Omental fat pad (tissue), 4 donors: ENCODE measurements around the gene HIF1A. TPM values are rescaled to one million over a fixed set of nuclear protein-coding genes. Genes with fewer than 3 reads are reported as not detected.

ENCODE experiments used
- ATAC-seq: fragments of 150-250 bp; one replicate; pipeline ENCODE4 v1.9.1; 2016; ENCODE audit warnings: mild to moderate bottlenecking, moderate library complexity; ENCODE audit not compliant: low FRiP score
- DNase-seq: peaks from one replicate; pipeline ENCODE4 v3.0.0-alpha.2; 2019; ENCODE audit warnings: low spot score
- CTCF ChIP-seq, 3 donors: fragments of 450-650 bp; IDR thresholded peaks; one replicate each; pipeline ENCODE4 v1.5.1; 2016 to 2017; ENCODE audit warnings: antibody characterized with exemption in 3 of 3, mild to moderate bottlenecking in 3 of 3, moderate library complexity in 2 of 3
- total RNA-seq, 4 donors: library from RNA; depleted of rRNA; stranded (reverse); fragments of >200 nt; gene quantifications; one replicate each; pipeline ENCODE4 v1.1.0, GENCODE V29; 2016

The HIF1A gene
- total RNA-seq, 4 donors from 2014 or later = 95.2 to 550 (median 159) TPM

- no peak for TF ChIP-seq CTCF (IDR thresholded peaks at IDR 0.05)
- DNase-seq = no peak
- peak; percentile 67 for ATAC-seq
Observed at GRCh38 chr14:61661471-61662400, 33.6 kb upstream of the HIF1A start.

GRCh38 chr14:61662437-61663311, 32.6 kb upstream of the HIF1A start:
- TF ChIP-seq CTCF (IDR thresholded peaks at IDR 0.05) = no peak
- DNase-seq (no peak), ATAC-seq (peak; percentile 45)

GRCh38 chr14:61663312-61663979, 31.9 kb upstream of the HIF1A start:
- DNase-seq (no peak), ATAC-seq (no peak)

GRCh38 chr14:61668282-61668681, 27.0 kb upstream of the HIF1A start:
- DNase-seq = no peak
- no peak for ATAC-seq
- TF ChIP-seq CTCF (IDR thresholded peaks at IDR 0.05) = no peak

More at GRCh38 chr14:61663312-61663979, 31.9 kb upstream of the HIF1A start:
- no peak for TF ChIP-seq CTCF (IDR thresholded peaks at IDR 0.05)

DNA sequence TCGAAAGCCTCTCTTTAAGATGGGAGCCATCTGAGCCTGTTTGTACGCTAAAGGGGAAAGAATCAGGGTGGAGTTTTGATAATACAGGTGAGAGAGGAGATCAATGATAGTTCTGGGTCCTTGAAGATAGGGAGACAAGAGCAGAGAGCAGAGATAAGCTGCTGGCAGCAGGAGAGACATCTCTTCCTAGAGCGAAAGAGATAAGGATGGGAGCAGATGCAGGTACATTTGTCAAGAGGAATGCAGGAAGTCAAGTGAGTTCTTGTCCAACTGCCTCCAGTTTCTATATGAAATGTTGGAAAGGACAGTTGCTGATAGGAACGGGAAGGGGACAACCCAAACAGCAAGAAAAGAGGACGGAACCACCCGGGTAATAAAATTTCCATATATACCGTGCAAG, 24.7 kb upstream of the HIF1A start:
- no peak for ATAC-seq
- TF ChIP-seq CTCF (IDR thresholded peaks at IDR 0.05) = no peak
- DNase-seq = no peak

DNA sequence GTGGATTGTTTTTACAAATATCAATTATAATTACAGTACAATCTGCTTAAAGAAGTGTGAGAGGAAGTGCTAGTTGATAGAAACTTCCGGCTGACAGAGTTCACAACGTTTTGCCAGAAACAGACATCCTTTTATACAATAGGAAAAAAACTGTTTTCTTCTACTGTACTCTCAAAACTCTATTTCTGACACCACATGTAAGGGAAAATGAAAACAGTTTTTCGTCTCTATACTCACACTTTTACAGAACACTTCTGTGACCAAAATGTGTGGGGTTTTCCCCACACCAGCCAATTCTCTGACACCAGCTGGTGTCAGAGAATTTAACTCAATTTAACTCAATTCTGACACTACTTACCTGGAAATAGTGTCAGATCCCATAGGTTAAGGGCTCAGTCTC, 24.2 kb upstream of the HIF1A start:
- no peak for ATAC-seq
- DNase-seq = no peak
- TF ChIP-seq CTCF (IDR thresholded peaks at IDR 0.05) = no peak
